ENCODE results near the gene MRPL47.
A peak's percentile ranks its signal among the peaks of the same experiment; 100 is the strongest.

The MRPL47 gene

DNA sequence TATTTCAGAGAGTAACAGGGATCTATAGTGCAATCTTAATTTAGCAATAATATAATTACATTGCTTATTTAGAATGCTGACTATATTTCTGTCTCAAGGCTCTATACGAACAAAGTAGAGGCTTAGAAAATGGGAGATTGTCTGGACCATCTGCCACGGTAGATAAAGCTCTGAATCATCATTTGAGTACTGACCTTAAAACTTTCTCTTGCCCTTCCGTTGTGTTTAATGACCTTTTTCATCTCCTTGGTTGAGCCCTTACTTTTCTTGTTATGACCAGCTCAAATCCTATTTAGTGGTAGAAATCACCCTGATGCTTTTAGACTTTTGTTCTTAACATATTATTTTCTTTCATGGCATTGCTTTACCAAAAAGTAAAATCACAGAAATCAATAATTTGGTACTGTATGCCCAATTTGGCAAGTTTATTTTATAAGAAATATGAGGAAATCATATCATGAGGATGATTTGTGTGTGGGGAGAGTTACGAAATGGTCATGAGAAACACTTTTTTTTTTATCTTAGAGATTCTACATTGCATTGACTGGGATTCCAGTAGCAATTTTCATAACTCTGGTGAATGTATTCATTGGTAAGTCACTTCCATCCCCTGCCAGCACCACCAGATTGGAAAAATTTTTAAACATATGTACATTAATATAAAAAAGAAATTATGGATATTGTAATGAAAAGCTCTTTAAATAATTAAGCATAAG lies 11.2 kb upstream of the MRPL47 start:
- H3K9ac ChIP-seq (ENCODE audit: low read length), result no peak overlapping the region
- H3K4me3 ChIP-seq (ENCODE audit: low read length), result no peak overlapping the region
- peaks cover 3% of the 10 kb centered on the region for H3K36me3 ChIP-seq (ENCODE audit: control insufficient read depth, insufficient read depth, low read length)
- no peak overlapping the region for H3K27ac ChIP-seq (ENCODE audit: low read depth, low read length)
- H3K4me1 ChIP-seq (ENCODE audit: control insufficient read depth, insufficient read depth, low read length), result no peaks in the 10 kb centered on the region
- H3K27me3 ChIP-seq (ENCODE audit: control insufficient read depth, insufficient read depth, low read length), result no peaks in the 10 kb centered on the region

DNA sequence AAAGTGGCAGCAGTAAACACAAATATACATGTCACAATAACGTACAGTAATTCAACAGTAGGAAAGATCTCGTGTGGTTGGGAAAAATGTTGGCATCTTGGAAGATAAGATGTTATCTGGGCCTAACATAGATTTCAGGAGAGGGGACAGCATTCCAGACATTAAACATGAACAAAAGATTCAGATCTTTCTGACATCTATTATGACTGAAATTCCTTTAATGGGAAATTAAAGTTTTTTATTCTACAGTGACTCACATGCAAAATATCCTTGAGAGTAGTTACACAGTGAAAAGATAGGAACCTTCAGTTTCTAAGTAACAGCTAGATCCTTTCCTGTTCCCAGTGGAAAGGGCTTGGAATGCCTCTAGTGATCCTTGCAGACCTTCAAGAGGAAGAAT lies 9.4 kb upstream of the MRPL47 start:
- Histone ChIP-seq H3K27ac (ENCODE audit: low read depth, low read length) (no peak overlapping the region), H3K4me1 (ENCODE audit: control insufficient read depth, insufficient read depth, low read length) (no peaks in the 10 kb centered on the region), H3K4me3 (ENCODE audit: low read length) (no peak overlapping the region), H3K27me3 (ENCODE audit: control insufficient read depth, insufficient read depth, low read length) (no peaks in the 10 kb centered on the region), H3K36me3 (ENCODE audit: control insufficient read depth, insufficient read depth, low read length) (peaks cover 4% of the 10 kb centered on the region), H3K9ac (ENCODE audit: low read length) (no peak overlapping the region)

DNA sequence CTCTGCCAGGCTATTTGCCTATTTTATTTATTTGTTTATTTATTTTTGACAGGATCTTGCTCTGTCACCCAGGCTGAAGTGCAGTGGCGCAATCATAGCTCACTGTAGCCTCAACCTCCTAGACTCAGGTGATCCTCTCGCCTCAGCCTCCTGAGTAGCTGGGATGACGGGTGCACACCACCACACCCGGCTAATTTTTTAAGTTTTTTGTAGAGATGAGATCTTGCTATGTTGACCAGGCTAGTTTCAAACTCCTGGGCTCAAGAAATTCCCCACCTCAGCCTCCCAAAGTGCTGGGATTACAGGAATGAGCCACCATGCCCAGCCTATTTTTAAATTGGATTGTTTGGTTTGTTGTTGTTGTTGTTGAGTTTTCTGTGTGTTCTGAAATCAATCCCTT lies 5.6 kb upstream of the MRPL47 start:
- H3K4me1 ChIP-seq (ENCODE audit: control insufficient read depth, insufficient read depth, low read length), result peaks cover 2% of the 10 kb centered on the region

DNA sequence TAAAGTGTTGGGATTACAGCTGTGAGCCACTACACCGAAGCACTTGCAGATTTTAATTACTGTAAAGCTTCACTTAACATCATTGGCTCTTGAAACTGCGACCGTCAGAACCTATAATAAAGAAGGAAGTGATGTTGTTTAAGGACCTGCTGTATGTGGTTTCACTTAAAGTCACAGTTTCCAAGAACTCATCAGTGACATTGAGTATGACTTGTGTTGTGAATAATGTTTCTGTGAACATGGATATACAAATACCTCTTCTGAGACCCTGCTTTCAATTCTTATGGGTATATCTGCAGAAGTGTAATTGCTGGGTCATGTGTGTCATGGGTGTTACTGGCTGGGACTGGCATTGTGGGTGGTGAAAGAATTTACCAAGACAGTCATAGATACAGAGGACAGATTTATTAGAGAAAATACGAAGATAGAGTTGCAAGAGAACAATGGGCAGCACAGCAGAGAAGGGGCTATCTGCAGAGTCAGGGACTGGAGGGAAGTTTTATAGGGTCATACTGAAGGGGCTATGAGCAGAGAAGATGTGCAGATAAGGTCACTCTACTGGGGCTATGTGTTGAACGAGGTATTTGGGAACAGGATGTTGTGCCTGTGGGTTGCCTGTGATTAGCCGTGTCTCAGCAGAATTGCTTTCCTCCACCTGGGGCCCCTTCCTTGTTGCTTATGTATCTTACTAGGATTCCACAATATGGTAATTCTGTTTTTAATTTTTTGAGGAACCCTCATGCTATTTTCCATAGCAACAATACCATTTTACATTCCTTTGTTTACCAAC lies 4.7 kb upstream of the MRPL47 start:
- Histone ChIP-seq H3K27ac (ENCODE audit: low read depth, low read length) (no peak overlapping the region), H3K36me3 (ENCODE audit: control insufficient read depth, insufficient read depth, low read length) (peaks cover 2% of the 10 kb centered on the region), H3K4me3 (ENCODE audit: low read length) (no peak overlapping the region), H3K27me3 (ENCODE audit: control insufficient read depth, insufficient read depth, low read length) (no peaks in the 10 kb centered on the region), H3K9ac (ENCODE audit: low read length) (no peak overlapping the region), H3K4me1 (ENCODE audit: control insufficient read depth, insufficient read depth, low read length) (peaks cover 2% of the 10 kb centered on the region)

More for the DNA sequence above, 5.6 kb upstream of the MRPL47 start:
- Histone ChIP-seq H3K4me3 (ENCODE audit: low read length) (no peak overlapping the region), H3K36me3 (ENCODE audit: control insufficient read depth, insufficient read depth, low read length) (peaks cover 2% of the 10 kb centered on the region), H3K27me3 (ENCODE audit: control insufficient read depth, insufficient read depth, low read length) (no peaks in the 10 kb centered on the region), H3K9ac (ENCODE audit: low read length) (no peak overlapping the region), H3K27ac (ENCODE audit: low read depth, low read length) (no peak overlapping the region)

DNA sequence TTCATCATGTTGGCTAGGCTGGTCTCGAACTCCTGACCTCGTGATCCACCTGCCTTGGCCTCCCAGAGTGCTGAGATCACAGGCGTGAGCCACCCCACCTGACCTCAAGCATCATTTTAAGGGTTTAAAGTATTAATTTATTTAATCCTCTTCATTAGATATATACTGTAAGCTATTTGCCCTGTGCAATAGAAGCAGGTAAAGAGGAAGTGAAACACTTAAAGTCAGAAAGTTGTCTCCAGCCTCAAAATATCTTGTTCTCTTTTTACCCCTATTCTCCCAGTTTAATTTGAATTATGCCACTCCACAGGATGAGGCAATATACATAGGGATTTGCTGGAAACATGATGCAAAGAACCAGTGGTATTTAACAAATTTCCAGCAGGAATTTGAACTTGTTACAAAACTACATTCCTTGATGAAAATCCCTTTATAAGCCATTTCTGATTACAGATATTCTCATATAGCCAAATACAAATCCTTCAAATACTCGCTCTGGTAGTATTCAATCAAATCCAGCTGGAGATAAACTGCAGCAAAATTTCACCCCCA lies 2.2 kb upstream of the MRPL47 start:
- H3K9ac ChIP-seq (ENCODE audit: low read length), result no peak overlapping the region
- H3K36me3 ChIP-seq (ENCODE audit: control insufficient read depth, insufficient read depth, low read length), result peaks cover 2% of the 10 kb centered on the region

DNA sequence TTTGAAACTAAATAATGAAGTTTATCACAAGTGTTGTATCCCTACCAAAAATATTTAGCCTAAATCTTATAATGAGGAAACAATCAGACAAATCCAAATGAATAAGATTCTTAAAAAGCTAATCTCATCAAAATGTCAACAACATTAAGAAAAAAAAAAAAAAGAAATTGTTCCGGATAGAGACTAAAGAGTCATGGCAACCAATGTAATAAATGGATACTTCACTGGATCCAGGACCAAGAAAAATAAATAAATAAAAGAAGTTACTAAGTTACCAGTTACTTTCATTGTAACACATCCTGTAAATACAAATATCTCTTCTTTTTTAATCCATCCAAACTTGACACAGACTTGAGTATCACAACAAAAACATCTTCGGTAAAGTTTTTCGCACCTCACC lies 607 bp downstream of the MRPL47 start:
- Histone ChIP-seq H3K27me3 (ENCODE audit: control insufficient read depth, insufficient read depth, low read length) (no peaks in the 10 kb centered on the region), H3K9ac (ENCODE audit: low read length) (peak overlapping the region; percentile 33), H3K36me3 (ENCODE audit: control insufficient read depth, insufficient read depth, low read length) (peaks cover 6% of the 10 kb centered on the region), H3K4me3 (ENCODE audit: low read length) (peak overlapping the region; percentile 96), H3K27ac (ENCODE audit: low read depth, low read length) (peak overlapping the region; percentile 94), H3K4me1 (ENCODE audit: control insufficient read depth, insufficient read depth, low read length) (peaks cover 8% of the 10 kb centered on the region)

More for the DNA sequence above, 2.2 kb upstream of the MRPL47 start:
- no peaks in the 10 kb centered on the region for H3K27me3 ChIP-seq (ENCODE audit: control insufficient read depth, insufficient read depth, low read length)
- H3K4me3 ChIP-seq (ENCODE audit: low read length), result no peak overlapping the region
- no peak overlapping the region for H3K27ac ChIP-seq (ENCODE audit: low read depth, low read length)
- peaks cover 8% of the 10 kb centered on the region for H3K4me1 ChIP-seq (ENCODE audit: control insufficient read depth, insufficient read depth, low read length)

DNA sequence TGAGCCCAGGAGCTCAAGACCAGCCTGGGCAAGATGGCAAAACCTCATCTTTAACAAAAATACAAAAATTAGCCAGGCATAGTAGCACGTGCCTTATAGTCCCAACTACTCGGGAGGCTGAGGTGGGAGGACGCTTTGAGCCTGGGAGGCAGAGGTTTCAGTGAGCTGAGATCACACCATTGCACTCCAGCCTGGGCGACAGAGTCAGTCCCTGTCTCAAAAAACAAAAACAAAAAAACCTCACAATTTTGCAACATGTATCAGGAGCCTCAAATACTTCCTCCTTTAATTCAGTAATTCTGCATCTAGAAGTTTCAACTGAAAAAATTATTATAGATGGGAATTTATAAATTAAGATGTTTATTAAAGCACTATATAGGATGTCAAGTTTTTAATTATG lies 1.1 kb downstream of the MRPL47 start:
- Histone ChIP-seq H3K27me3 (ENCODE audit: control insufficient read depth, insufficient read depth, low read length) (no peaks in the 10 kb centered on the region), H3K27ac (ENCODE audit: low read depth, low read length) (no peak overlapping the region), H3K4me3 (ENCODE audit: low read length) (peak overlapping the region; percentile 9), H3K36me3 (ENCODE audit: control insufficient read depth, insufficient read depth, low read length) (peaks cover 6% of the 10 kb centered on the region), H3K9ac (ENCODE audit: low read length) (no peak overlapping the region), H3K4me1 (ENCODE audit: control insufficient read depth, insufficient read depth, low read length) (peaks cover 8% of the 10 kb centered on the region)

DNA sequence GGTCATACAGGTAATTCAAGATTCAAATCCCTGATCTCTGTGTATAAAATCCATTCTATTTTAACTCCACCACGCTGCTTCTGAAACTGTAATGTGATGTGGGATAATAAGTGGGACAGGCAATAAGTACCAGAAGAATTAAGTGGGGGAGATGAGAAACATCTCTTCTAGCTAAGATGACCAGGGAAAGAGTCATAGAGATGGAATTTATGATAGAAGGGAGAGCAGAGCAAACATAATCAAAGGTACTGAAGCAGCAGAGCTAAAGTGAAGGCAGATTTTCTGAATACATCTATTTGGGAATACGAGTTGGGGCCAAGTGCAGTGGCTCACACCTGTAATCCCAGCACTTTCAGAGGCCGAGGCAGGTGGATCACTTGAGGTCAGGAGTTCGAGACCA lies 4.9 kb downstream of the MRPL47 start:
- Histone ChIP-seq H3K4me3 (ENCODE audit: low read length) (no peak overlapping the region), H3K4me1 (ENCODE audit: control insufficient read depth, insufficient read depth, low read length) (peaks cover 7% of the 10 kb centered on the region), H3K27ac (ENCODE audit: low read depth, low read length) (no peak overlapping the region), H3K27me3 (ENCODE audit: control insufficient read depth, insufficient read depth, low read length) (no peaks in the 10 kb centered on the region), H3K9ac (ENCODE audit: low read length) (no peak overlapping the region), H3K36me3 (ENCODE audit: control insufficient read depth, insufficient read depth, low read length) (peaks cover 16% of the 10 kb centered on the region)

DNA sequence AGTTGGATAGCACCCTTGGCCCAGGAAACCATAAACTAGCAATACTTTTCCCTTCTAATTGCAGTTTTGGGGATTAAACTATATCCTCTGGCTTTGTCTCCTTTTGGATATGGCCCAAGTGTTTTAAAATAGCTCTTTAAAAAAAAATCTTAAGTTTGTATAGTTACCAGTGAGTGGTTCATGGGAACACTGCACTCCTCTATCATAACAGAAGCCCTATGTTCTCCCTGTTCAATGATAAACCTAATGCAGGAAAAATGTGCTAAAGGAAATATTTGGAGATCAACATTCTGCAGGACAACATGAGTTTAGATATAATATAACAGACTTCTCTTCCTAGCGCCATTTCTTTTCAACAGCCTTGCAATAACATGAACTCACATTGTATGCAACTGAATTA lies 13.1 kb downstream of the MRPL47 start:
- Histone ChIP-seq H3K36me3 (ENCODE audit: control insufficient read depth, insufficient read depth, low read length) (peaks cover 15% of the 10 kb centered on the region), H3K27me3 (ENCODE audit: control insufficient read depth, insufficient read depth, low read length) (no peaks in the 10 kb centered on the region), H3K4me1 (ENCODE audit: control insufficient read depth, insufficient read depth, low read length) (no peaks in the 10 kb centered on the region), H3K4me3 (ENCODE audit: low read length) (no peak overlapping the region), H3K9ac (ENCODE audit: low read length) (no peak overlapping the region), H3K27ac (ENCODE audit: low read depth, low read length) (no peak overlapping the region)

DNA sequence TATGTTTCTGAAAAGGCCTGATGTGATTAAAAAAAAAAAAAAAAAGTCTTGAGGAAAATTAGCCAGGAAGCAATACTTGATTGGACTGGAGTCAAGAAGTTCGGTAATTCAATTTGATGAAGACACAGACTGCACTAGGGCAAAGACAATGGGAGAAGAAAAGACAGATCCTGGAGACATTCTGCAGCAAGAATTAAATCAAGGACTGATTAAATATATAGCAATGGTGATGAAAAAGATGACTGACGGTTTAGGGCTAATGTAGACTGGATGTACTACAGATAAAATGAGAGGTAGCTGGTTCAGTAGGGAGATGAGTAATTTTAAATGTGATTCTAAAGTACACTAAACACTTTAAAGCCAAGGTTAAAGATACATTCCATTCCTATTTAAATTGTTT lies 13.8 kb downstream of the MRPL47 start:
- no peak overlapping the region for H3K9ac ChIP-seq (ENCODE audit: low read length)
- no peaks in the 10 kb centered on the region for H3K27me3 ChIP-seq (ENCODE audit: control insufficient read depth, insufficient read depth, low read length)
- peaks cover 15% of the 10 kb centered on the region for H3K36me3 ChIP-seq (ENCODE audit: control insufficient read depth, insufficient read depth, low read length)

DNA sequence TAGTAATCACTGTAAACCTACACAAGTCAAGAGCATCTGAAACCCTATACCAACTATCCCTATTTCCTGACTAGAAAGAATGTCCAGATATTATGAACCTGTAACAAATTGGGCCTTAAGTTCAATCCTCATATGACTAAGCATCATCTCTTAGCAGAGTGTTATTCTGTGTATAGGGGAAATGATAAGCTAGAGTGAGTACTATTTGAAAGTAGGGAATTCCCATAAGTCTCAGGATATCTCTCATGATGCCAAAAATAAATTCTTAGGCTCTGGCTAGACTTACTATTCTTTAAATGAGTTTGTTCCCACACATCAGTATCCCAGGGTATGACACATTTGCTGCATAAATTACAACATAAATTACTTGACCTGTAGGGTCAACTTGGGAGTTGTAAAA lies 15.3 kb downstream of the MRPL47 start:
- Histone ChIP-seq H3K27ac (ENCODE audit: low read depth, low read length) (no peak overlapping the region), H3K4me1 (ENCODE audit: control insufficient read depth, insufficient read depth, low read length) (no peaks in the 10 kb centered on the region), H3K36me3 (ENCODE audit: control insufficient read depth, insufficient read depth, low read length) (peaks cover 11% of the 10 kb centered on the region), H3K9ac (ENCODE audit: low read length) (no peak overlapping the region), H3K27me3 (ENCODE audit: control insufficient read depth, insufficient read depth, low read length) (no peaks in the 10 kb centered on the region), H3K4me3 (ENCODE audit: low read length) (no peak overlapping the region)

More for the DNA sequence above, 13.8 kb downstream of the MRPL47 start:
- Histone ChIP-seq H3K4me1 (ENCODE audit: control insufficient read depth, insufficient read depth, low read length) (no peaks in the 10 kb centered on the region), H3K27ac (ENCODE audit: low read depth, low read length) (no peak overlapping the region), H3K4me3 (ENCODE audit: low read length) (no peak overlapping the region)

DNA sequence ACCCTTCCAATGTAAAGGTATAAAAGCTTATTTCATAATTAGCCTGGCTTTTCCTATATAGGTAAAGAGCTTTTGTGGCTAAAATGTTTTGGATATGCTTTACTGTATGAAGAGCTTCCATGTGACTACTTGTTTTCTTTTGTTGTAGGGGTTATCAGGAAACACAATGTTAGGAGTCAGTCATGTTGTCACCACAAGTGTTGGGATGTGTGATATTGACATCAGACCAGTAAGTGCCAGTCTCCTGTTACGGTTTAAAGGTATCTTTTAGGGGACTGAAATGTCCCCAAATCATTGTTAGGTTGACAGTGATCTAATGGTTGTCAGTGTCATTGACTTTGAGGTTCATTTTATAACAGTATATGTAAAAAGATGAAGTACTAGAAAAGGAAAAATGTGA lies 23.4 kb downstream of the MRPL47 start:
- Histone ChIP-seq H3K9ac (ENCODE audit: low read length) (no peak overlapping the region), H3K4me1 (ENCODE audit: control insufficient read depth, insufficient read depth, low read length) (no peaks in the 10 kb centered on the region), H3K4me3 (ENCODE audit: low read length) (no peak overlapping the region), H3K36me3 (ENCODE audit: control insufficient read depth, insufficient read depth, low read length) (peaks cover 8% of the 10 kb centered on the region), H3K27ac (ENCODE audit: low read depth, low read length) (no peak overlapping the region), H3K27me3 (ENCODE audit: control insufficient read depth, insufficient read depth, low read length) (no peaks in the 10 kb centered on the region)

Data from rectal smooth muscle tissue (tissue), 1 donor.